Upper lobe of left lung (tissue), 4 donors: ENCODE measurements around the gene SMYD3.

Source experiments
- POLR2A ChIP-seq, 4 donors: fragments of 450-650 bp; IDR thresholded peaks; one replicate each; pipeline ENCODE4 v1.5.1; 2016 to 2017; ENCODE audit warnings: antibody characterized with exemption in 4 of 4, mild to moderate bottlenecking in 2 of 4
- TF ChIP-seq, protein P1 (sequence below), 6 experiments: fragments of 450-650 bp in 4 of 6; fragments of 200-600 bp in 2 of 6; sonication (generic) in 2 of 6; IDR thresholded peaks; one replicate each; pipeline ENCODE4 v1.5.1; 2016 to 2019; ENCODE audit warnings: antibody characterized with exemption in 6 of 6

- no peak for TF ChIP-seq POLR2A (IDR thresholded peaks at IDR 0.05)
- TF ChIP-seq, protein P1, sequence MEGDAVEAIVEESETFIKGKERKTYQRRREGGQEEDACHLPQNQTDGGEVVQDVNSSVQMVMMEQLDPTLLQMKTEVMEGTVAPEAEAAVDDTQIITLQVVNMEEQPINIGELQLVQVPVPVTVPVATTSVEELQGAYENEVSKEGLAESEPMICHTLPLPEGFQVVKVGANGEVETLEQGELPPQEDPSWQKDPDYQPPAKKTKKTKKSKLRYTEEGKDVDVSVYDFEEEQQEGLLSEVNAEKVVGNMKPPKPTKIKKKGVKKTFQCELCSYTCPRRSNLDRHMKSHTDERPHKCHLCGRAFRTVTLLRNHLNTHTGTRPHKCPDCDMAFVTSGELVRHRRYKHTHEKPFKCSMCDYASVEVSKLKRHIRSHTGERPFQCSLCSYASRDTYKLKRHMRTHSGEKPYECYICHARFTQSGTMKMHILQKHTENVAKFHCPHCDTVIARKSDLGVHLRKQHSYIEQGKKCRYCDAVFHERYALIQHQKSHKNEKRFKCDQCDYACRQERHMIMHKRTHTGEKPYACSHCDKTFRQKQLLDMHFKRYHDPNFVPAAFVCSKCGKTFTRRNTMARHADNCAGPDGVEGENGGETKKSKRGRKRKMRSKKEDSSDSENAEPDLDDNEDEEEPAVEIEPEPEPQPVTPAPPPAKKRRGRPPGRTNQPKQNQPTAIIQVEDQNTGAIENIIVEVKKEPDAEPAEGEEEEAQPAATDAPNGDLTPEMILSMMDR (IDR thresholded peaks at IDR 0.05), result no peak
Measured at GRCh38 chr1:246081856-246082668, 425.0 kb downstream of the SMYD3 start.
